GM12864 (cell line): ENCODE measurements around the gene MITF.

Source experiments
- DNase-seq: peaks from one replicate; pipeline ENCODE4 v3.0.0-alpha.2; 2011; ENCODE audit warnings: low read depth
- H3K4me3 ChIP-seq: 2 replicates; pipeline ENCODE4 v1.5.1; 2011; ENCODE audit warnings: mild to moderate bottlenecking, low read depth, low read length, control low read depth
- TF ChIP-seq, protein P1 (sequence below): IDR thresholded peaks from 2 replicates; pipeline ENCODE4 v1.5.1; 2011; ENCODE audit warnings: low read depth, mild to moderate bottlenecking, moderate library complexity, low read length, control low read depth, inconsistent platforms; ENCODE audit errors: missing control alignments

MITF gene

DNA sequence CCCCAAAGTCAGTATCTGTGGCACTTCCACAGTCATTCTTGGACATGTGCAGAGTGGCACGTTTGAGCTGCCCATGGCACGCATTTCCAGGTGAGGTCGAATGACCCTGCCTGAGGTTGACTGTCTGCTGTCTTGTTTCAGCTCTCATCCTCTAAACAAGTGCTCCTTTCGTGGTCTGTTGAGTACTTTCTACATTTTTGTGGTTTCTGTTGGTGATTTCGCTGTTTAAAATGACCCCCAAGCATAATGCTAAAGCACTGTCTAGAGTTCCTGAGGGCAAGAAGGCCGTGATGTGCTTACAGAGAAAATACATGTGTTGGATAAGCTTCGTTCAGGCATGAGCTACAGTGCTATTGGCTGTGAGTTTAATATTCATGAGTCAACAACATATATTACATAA is 220.3 kb downstream of the MITF start:
- DNase-seq = no peak

DNA sequence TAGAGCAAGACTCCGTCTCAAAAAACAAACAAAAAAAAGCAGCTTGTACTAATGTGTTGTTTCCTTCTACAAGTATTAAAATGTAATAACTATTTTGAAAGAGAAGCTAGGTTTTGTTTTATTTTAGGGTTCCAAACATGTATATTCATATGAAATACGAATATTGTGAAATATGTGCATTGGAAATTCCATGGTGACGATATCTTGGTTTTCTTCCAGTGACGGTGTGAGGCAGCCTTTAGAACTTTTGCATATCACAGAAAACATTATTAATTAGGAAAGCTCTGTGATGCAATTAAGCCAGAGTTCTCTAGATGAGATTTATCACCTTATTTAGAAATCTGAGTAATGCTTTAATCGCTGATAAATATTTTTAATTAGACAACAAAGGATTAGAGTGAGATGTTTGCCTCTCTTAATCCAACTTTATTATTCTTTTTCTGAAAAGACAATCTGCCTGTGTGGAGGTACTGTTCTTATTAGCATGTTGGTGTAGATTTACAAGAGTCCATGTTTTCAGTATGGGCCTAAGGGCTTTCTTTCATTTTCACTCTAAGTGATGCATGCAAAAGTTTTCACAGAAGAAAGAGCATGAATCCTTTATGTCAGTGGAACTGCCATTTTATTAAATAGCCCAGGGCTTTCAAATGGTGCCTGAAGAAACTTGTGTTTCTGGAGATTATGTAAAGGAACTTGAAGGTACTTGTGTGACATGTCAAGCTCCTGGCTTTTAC is 222.6 kb downstream of the MITF start:
- no peak overlapping the region for H3K4me3 ChIP-seq
- TF ChIP-seq, protein P1, sequence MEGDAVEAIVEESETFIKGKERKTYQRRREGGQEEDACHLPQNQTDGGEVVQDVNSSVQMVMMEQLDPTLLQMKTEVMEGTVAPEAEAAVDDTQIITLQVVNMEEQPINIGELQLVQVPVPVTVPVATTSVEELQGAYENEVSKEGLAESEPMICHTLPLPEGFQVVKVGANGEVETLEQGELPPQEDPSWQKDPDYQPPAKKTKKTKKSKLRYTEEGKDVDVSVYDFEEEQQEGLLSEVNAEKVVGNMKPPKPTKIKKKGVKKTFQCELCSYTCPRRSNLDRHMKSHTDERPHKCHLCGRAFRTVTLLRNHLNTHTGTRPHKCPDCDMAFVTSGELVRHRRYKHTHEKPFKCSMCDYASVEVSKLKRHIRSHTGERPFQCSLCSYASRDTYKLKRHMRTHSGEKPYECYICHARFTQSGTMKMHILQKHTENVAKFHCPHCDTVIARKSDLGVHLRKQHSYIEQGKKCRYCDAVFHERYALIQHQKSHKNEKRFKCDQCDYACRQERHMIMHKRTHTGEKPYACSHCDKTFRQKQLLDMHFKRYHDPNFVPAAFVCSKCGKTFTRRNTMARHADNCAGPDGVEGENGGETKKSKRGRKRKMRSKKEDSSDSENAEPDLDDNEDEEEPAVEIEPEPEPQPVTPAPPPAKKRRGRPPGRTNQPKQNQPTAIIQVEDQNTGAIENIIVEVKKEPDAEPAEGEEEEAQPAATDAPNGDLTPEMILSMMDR = no peak

More for the DNA sequence above, 220.3 kb downstream of the MITF start:
- TF ChIP-seq, protein P1 = no peak
- H3K4me3 ChIP-seq = no peak overlapping the region

DNA sequence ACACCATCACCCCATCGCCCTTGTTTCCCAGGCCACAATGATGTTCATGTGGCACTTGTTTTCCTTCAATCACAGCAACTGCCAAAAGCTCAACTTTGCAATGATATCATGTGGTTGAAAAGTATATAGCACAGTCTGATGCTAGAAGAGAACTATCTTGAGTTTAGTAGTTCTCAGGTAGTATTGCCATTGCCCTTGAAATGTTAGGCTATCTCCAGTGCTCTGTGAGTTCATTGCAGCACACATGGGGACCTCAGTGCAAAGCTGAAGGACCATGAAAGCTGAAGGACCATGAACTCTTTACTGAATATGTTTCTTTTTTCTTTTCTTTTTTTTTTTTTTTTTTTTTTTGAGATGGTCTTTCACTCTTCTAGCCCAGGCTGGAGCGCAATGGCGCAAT is 224.4 kb downstream of the MITF start:
- TF ChIP-seq, protein P1 = no peak

More for the DNA sequence above, 222.6 kb downstream of the MITF start:
- no peak for DNase-seq

DNA sequence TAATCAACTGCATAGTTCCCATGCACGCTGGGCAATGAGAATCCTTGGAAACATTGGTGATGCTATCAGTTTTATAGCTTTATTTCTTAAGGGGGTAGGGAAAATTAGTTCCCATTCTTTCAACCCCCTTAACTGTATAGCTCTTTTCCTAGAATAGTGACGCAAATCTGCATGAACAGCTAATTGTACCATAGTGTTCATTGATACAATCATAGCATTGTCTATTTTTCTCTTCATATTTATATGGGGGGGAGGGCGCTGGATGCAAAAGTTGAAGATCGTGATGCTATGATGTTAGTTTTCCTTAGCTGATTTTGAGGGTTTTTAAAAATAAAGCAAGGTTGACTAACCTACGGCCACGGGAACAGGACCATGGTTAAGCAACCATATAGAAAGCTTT is 227.9 kb downstream of the MITF start:
- H3K4me3 ChIP-seq = no peak overlapping the region
- DNase-seq = no peak
- TF ChIP-seq, protein P1 = no peak

More for the DNA sequence above, 224.4 kb downstream of the MITF start:
- no peak for DNase-seq
- no peak overlapping the region for H3K4me3 ChIP-seq

DNA sequence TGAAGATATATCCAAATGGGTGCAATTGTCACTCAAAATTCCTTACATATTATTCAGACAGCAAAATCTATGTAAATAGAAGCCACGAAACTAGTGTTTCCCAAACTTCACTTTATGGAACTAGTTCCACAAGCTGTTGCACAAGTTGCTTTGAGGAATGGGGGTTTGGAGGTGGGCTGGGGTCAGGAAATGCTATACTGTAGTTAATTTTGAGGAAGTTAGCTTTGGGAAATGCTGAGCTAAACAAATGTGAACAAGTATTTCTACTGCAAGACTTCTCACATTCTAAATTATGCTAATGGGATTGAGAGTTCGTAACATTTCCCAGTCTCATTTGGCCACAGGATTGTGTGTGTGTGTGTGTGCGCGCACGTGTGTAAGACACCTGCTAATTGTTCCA is 231.6 kb downstream of the MITF start:
- TF ChIP-seq, protein P1 = no peak
- DNase-seq = no peak
- H3K4me3 ChIP-seq = no peak overlapping the region

DNA sequence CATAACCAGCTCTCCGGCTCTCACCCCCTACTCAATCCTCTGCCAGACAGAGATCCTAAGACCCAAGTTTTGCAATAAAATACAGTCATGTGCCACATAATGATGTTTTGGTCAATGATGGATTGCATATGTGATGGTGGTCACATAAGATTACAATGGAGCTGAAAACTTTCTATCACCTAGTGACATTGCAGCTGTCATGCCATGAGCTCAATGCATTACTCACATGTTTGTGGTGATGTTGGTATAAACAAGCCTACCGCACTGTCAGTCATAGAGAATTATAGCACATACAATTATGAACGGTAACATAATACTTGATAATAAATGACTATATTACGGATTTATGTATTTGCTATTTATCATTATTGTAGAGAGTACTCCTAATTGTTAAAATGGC is 233.4 kb downstream of the MITF start:
- DNase-seq = no peak
- H3K4me3 ChIP-seq = no peak overlapping the region
- TF ChIP-seq, protein P1 = no peak

DNA sequence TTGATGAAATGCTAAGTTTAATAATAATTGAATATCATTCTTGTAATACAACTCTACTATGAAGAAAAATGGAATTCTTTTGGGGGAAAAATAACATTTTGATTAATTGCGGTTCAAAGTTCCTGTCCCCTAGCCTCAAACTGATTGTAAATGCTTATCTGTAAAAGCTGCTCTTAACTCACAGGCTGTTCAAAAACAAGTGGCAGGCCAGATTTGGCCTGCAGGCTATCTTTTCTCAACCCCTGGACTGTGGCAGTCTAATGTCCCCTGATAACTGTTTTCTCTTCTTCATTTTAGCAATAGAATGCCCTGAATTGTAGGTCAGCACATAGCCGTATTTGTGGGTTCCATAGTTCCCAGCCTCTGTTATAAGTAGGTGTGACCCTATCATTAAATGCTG is 236.8 kb downstream of the MITF start:
- DNase-seq = no peak
- TF ChIP-seq, protein P1 = no peak
- H3K4me3 ChIP-seq = no peak overlapping the region
